HG02970 (cell line): Measurements from ENCODE around the gene SKOR1.

Experiments
- ATAC-seq: cut with Tn5 transposase; IDR thresholded peaks from one replicate; pipeline ENCODE4 v1.9.1; 2021; ENCODE audit warnings: mild to moderate bottlenecking, moderate library complexity, moderate number of reproducible peaks; ENCODE audit not compliant: unreplicated experiment, low FRiP score

Gene SKOR1

DNA sequence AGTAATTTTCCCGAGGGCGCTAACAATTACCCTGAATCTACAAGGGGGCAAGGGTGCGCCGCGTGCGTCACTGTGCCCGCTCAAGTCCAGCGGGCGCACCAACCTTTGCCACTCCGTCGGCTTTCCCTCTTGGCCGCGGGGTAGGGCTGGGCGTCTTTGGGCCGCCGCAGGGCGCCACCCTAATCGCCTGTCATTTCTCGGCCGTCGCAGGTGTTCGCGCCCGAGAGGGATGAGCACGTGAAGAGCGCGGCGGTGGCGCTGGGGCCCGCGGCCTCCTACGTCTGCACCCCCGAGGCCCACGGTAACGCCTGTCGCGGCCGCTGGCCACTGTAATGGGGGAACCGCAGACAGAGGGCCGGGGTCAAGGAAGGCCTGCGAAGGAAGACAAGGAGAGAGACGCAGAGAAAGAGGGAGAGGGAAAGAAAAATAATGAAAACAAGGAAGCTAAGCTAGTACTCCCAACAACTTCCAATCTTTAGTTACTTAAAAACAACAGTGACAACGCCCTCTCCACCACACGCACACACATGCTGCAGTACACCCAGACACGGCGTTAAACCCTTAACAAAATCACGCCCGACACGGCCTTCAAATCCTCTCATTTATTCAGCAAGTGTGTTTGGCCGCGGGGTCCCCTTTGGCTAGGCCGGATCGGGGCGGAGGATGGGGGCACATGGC is 3.8 kb downstream of the SKOR1 start:
- no peak for ATAC-seq

DNA sequence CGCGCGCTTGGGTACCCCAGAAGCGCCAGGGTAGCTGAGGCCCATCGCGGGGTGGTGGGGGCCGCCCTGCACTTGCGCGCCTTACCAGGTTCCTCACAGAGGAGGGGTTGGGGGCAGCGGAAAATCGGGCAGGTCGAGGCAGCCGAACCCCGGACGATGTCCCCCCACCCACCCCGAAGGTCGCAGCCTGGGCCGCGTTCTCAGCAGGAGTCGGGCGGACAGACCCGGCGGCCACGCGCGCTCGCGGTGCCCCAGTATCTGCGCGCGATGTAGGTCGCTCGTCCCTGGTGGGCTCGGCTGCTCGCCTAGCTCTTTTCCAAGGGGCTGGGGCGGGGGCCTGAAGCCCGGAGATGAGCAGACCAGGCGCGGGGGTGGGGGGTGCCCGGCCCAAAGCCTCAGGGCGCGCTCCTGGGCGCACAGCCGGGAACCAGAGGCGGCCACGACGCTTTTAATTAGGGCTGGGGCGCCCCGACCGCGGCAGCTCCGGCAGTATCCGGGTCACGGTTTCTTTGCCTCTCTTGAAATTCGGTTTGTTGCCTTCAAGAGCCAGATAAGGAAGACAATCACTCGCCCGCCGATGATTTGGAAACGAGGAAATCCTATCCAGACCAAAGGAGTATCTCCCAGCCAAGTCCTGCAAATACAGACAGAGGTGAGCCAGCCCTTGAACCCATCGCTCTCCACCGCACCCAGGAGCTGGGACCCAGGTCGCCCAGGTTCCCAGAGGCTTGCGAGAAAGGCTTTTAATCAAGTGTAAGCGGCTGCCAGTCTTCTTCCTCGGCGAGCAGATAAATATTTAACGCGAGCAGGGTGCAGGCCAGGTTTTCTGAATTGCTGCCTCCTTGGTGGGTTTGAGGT is 4.6 kb downstream of the SKOR1 start:
- ATAC-seq = no peak

DNA sequence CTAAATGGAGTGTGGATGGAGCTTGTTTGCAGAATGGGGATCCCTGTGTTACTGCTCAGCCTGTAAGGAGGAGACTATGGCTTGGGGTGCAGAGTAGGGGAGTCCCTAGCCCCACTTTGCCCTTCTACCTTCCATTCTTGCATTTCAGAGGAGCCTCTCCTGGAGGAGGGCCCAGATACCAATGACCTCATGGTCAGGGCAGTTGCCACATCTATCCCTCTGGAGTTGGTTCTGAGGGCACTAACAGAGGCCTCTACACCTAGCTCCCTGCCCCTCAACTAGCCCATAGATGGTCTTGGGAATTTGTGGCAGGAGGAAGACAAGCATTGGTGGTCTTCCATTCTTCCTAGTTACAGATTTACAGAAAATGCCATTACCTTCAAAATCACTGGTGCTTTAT is 6.1 kb downstream of the SKOR1 start:
- no peak for ATAC-seq

DNA sequence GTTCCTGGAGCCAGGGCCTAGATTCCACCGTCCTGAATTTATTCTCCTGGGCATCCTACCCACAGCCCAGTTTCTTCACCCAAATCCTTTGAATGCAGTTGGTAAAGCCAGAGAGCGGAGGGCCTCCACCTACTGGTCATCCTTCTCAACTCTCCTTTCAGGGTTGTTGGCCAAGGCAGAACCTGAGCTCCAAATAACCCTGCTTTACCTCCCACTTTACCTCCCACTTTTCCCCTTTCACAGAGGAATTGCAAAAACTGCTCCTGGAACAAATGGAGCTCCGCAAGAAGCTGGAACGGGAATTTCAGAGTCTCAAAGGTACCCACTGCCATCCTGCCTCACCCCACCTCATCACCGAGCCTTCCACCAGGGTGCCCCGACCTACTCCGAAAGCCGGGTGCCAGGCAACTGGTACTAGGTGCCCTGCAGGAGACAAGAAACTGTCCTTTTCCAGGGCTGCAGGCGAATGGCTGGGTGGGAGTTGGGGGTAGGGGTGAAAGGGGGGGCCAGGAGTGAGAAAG is 6.8 kb downstream of the SKOR1 start:
- no peak for ATAC-seq

DNA sequence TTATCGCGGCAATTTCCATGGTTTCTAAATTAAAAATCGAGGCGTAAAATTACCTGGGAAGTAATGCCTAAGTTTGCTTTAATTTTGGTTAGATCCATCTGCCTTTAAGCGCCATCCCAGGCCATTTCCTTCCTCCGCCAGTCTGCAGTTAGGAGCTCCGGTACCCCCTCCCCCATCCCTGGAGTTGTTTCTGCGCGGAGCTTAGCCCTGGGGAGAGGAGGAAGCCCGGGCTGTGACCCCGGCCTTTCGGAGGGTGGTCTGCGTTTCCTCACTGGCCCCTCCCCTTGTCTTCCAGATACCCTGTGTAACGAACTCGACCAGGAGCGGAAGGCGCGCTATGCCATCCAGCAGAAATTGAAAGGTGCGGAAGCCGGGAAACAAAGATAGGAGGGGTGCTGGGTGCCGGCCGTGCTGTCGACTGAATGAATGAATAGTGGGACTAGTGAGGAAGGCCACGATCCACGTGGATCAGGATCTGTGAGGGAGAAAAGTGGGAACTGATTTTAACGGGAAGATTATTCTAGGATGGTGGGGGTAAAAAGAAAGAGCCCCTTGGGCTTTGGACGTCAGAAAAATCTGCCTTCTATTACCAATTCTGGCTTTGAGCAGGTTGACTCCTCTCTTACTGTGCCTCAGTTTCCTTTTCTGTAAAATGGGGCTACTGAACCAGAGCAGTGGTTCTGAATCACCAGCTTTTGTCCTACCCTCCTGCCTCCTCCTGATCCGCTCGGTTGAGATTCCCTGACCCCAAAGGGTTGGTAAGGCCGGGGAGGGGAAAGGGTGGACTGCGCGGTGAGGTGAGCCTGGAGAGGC is 7.8 kb downstream of the SKOR1 start:
- no peak for ATAC-seq

DNA sequence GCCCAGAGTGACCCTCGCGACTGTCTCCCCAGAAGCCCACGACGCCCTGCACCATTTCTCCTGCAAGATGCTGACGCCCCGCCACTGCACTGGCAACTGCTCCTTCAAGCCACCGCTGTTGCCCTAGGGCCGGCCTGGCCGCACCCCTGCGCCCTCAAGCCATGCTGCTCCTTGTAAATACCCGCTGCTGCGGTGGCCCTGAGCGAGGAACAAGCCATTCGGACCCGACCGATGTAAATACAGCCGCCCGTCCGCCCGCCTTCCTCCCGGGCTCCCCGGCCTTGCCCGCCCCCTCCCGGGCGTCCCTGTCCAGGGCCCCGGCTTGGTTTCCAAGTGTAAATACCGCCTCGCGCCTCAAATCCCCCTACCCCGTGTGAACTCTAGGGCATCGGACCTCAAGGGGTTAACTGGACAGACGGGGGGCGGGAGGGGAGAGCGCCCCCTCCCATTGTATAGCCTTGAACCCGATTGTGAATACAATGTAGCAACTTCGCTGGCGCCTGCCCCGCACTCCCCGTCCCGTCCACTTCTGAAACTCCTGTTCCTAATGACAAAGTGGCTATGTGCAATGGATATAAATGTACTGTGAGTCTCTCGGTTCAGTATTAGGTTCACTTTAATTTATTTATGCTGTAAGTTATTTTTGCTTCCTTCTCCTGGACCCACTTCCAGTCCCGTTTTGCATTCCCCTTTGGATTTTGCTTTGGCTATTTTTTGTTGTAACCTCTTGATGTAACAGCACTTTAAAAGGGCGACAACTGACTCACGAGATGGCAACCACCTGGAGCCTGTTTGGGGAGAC is 8.6 kb downstream of the SKOR1 start:
- no peak for ATAC-seq

DNA sequence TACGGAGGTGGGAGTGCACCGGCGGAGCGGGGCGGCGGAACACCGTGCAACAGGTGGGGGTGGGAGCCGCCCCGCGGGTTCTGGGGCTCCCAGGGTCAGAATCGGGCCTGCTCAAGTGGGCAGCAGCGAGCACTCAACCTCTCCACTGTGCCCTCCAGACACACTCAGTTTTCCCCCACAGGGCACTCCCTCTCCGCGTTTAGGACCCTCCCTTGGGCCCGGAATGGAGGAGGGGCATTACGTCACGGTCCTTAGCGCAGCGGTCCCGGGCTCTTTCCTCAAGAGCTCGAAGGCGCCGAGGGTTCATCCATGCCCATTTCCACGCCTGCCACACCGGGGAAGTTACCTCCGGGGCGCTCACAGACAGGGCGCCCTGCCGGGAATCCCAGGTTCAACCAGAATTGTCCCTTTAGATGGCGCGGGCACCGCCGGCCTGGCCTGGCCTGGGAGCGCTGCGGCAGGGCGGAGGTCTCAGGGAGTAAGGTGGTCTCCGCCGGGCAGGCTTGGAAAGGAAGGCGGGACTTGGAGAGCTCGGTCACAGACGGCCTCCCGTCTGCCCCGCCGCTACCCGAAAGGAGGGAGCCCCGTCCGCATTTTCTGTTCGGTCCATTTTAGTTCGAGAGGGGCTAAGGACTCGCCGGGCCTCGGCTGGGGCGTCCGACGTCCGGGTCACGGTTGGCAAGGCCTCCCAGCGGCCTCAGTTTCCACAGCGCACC is 9.4 kb downstream of the SKOR1 start:
- no peak for ATAC-seq

DNA sequence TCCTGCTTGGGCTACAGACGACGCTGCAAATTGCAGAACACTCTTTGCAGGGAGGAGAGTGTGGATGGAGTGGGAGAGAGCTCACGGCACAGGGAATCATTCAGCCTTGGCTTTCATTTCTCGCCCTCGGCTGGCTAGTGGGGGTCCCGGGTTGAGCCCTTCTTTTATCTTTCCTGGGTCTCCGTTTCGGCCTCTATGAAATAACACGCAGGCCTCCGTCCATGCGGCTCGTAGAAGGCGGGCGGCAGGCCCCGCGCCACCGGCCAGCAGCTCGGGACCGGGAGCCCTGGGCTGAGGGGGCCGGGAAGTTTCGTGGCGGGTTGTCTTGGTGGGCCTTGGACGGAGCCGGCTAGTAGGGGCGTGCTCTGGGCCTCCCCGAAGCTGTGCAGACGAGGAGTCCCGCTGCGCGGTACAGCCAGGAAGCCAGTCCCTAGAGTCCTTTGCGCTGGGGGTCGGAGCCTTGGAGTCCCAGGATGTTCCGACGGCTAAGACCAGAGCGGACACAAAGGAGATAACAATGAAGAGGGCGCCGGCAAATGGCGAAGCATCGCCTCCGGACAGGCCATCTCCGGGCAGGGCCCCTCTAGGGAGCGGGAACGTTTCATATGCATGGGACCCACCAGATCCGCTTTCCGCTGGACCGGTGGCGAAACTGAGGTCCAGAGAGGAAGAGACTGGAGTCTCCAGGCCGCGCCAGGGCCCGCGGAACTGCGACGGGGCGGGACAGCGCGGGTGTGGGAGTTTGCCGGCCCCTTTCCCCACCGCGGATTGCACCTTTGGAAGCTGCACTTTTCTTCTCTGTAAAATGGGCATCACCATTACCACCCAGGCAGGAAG is 10.2 kb downstream of the SKOR1 start:
- ATAC-seq = no peak

DNA sequence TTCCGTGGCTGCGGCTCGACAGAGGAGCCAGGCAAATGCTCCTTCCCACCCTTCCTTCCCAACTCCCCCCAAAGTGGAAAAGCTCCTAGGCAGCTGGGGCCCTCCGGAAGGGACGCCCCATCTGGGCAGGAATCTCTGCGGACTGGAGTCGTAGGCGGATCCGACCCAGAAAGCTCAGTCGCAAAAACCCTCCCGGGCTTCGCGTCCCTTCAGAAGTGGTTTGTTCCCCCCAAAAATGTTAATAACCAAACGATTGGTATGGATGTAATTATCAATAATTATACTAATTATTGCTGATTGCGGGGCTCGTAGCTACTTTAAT is 10.8 kb downstream of the SKOR1 start:
- no peak for ATAC-seq

DNA sequence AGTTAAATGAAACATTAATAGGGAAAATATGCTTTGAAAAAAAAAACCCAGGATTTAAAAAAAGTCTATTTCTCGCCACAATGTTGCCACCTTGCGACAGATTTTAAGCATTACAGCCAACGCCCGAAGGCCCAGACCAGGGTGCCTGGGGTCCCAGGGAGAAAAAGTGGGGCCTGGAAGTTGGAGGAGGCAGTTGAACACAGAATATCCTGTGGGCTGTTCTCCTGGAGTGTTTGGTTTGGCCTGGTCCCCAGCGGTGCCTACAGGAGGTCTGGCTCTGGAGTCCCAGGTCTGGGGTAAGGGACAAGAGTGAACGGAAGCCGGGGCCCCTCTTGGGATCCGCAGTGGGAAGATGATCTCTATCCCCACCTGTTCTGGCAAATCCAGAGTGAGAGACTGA is 11.2 kb downstream of the SKOR1 start:
- no peak for ATAC-seq

DNA sequence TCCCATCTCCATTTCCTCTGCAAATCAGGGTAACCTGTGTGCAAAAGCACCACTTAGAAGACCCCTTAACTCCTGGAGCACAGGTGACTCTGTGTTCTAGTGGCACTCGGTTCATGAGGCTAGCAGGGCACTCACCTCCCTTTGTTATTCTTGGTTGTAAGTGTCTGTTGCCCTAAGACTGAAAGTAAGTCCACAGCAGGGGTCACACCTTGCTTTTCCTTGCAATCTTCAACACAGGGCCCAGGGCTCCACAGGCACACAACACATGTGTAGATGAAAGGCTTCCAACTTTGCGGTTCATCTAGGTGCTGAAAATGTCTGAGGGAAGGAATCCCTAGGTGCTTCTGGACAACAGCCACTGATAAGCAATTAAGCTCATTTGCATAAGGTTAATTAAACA is 11.6 kb downstream of the SKOR1 start:
- no peak for ATAC-seq

DNA sequence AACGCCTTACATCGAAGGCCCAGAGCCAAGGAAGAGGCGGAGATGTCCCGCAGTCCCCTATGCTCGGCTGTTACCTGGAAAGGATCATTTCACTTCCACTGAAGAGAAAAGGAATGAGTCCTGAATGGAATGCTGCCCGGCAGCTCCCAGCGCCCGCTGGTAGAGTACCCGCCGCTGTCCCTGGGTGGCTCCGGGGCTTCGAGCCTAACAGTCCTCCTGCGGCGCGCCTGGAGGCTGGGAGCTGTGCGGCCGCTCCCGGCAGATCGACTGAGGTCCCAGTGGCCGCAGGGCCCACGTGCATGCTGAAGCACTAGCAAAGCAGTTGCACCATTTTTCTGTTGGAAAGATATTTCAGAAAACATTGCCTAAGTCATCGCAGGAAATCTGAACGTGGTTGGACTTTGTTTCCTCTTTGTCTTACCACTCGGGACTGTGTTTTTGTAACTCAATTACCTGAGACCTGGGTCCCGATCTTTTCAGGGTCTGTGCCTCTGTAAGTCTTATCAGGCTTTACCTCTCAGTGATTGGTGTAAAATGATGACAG is 13.6 kb downstream of the SKOR1 start:
- ATAC-seq = no peak

DNA sequence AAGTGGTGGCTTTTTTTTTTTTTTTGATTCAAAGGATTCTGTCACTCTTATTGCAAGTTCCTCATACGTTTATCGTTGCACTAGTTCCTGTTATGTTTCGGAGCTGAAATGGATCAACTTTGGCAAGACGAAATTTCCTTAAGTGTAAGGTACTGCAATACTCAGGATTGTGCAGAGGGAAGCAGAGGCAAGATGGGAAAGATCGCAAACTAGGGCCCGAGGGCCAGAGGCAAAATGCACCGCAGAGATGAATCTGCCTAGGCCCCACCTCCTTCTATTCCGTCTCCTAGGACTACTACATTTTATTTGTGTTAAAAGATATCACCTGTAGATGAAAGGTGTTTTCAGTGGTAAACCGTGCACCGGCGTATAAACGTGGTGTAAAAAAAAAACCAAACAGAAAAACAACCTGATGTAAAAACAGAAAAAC is 14.2 kb downstream of the SKOR1 start:
- ATAC-seq = peak; percentile 10

DNA sequence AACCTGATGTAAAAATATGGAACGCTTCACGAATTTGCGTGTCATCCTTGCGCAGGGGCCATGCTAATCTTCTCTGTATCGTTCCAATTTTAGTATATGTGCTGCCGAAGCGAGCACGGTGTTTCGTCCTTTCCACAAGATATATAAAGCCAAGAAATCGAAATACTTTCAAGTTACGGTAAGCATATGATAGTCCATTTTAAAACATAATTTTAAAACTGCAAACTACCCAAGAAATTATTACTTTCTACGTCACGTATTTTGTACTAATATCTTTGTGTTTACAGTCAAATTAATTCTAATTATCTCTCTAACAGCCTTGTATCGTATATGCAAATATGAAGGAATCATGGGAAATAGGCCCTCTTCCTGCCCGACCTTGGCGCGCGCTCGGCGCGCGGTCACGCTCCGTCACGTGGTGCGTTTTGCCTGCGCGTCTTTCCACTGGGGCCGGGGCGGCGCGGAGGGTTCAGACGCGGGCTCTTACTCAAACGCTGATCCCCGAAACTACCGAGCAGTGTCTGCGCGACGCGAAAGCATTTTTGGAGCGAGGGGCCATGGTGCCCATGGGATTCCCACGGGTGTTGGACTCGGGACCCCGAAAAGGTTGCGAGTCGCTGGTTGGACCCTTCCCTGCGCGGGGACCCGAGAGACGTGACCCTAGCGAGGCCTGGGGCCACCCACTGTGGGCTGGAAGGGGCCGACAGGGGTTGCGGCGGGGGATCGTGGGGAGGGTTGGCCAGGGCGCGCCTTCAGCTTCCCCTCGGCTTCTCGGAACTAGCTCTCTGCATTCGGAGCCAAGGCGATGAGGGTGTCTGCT is 14.8 kb downstream of the SKOR1 start, which contains the start of gene RNU6-1:
Gene RNU6-1 (minus strand): TSS at position 117 of the 820 bp plus-strand sequence.
- ATAC-seq = peak; percentile 86

DNA sequence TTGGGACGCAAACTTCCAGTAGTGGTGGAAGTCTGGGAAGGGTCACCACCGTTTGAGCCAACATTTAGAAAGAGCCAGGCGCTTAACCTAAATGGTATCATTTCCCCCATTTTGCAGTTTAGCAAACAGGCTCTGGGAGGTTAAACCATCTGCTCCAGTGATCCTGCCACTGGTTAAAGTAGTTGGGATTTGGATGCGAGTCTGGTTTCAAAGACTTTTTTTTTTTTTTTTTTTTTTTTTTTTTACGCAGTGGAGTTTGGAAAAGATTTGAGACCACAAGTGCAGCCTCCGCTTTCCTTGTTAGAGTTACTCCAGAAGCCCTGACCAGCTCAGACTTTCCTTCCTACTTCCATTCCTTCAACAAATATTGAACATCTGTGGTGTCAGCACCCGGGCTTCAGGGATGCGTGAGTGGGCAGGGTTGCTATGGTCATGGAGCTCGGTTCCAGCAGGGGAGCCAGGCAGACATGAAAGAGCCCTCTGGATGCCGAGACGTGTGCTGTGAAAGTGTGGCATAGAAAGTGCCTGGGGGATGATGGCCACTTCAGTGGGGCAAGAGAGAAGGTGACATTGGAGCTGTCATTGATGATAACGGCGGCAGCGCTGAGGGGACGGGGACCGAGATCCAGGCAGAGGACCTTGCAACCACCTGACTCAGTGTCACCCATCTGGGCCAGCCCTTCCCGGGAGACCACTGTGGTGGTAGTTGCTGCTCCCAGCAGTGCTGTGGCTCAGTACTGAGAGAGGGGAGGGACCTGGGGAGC is 15.6 kb downstream of the SKOR1 start:
- no peak for ATAC-seq

DNA sequence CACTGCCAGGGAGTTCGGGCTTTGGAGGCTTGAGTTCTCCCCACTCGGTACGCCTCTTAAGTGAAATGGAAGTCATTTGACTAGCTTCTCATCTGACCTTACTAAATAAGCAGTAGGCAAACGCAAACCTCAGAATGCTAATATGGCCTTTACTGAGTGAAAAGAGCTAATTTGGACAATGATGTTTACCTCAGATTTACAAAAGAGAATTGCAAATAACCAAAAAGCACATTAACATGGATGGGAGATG is 16.1 kb downstream of the SKOR1 start:
- no peak for ATAC-seq

DNA sequence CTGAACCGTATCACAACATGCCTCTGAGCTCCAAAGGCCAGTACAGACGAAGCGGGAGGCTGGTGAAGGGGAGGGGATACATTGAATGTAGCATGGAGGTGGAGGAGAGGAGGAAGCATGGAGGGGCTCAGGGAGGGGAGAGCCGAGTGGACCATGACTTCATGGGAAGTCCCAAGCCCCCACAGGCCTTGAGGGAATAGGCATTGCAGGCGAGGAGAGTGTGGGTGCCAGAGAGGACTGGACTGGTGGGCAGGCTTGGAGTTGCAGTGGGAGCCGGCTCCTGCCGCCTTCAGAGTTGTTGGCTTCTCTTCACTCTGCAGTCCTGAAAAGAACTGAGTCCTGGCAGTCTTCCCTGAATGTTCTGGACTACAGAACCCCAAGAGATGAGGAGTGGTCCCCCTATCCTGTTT is 17.8 kb downstream of the SKOR1 start:
- no peak for ATAC-seq
